Stimulated activated CD8-positive, alpha-beta memory T cell treated with anti-CD3 and anti-CD28 coated beads, Interleukin-12 subunit alpha, Interleukin-12 subunit beta, amount 100 ng/mL, for 4 hours (primary cell): ENCODE measurements around the gene ITPR2.
"Not testable (repeated sequence)": the region's sequence is repeated elsewhere in the genome, so short reads cannot be mapped to it uniquely, and the experiment has no call there.

Source experiments
- DNase-seq: peaks from one replicate; pipeline ENCODE4 v3.0.0-alpha.2; 2020; ENCODE audit warnings: low read depth

Gene ITPR2

DNA sequence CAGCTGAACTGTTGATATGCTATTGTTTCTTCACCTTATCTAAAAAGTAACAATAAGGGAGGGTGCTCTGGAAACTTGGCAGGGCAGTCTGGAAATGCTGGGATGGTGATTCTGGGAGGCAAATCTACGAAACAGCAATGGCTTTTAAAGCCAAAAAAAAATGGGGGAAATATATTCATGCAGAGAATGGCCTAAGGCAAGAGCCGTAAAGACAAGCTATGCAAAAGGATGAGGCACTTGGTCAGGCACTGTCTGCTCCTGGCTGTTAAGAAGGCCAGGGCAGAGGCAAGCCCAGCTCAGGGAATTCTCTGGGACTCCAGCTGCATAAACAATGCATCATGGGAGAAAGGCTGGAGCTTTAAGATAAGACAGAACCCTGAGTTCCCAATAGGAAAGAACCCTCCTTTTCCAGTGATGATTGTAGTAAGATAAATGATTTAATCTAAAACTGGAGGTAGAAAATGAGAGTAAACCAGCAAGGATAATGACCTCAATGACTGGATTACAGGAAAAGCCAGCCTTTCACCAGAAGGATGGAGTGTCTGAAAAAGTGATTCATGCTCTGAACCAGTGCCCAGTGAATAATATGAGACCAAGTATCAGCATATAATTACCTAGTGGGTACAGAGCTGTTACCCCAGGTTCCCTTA, 46.0 kb downstream of the ITPR2 start:
- no peak for DNase-seq

- no peak for DNase-seq
Measured at GRCh38 chr12:26786491-26786864, 46.5 kb downstream of the ITPR2 start.

- not testable (repeated sequence) for DNase-seq
Measured at GRCh38 chr12:26783816-26784379, 49.1 kb downstream of the ITPR2 start.

- DNase-seq, result no peak
Measured at GRCh38 chr12:26783131-26783526, 49.9 kb downstream of the ITPR2 start.

- no peak for DNase-seq
Measured at GRCh38 chr12:26782372-26783130, 50.4 kb downstream of the ITPR2 start.

DNA sequence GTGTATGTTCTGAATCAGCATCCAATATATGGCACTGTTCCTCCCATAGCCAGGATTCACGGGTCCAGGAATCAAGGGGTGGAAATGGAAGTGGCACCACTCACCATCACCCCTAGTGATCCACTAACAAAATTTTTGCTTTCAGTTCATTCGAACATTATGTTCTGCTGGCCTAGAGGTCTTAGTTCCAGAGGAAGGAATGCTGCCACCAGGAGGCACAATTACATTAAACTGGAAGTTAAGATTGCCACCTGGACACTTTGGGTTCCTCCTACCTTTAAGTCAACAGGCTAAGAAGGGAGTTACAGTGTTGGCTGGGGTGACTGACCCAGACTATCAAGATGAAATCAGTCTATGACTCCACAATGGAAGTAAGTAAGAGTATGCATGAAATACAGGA, 52.3 kb downstream of the ITPR2 start:
- not testable (repeated sequence) for DNase-seq

DNA sequence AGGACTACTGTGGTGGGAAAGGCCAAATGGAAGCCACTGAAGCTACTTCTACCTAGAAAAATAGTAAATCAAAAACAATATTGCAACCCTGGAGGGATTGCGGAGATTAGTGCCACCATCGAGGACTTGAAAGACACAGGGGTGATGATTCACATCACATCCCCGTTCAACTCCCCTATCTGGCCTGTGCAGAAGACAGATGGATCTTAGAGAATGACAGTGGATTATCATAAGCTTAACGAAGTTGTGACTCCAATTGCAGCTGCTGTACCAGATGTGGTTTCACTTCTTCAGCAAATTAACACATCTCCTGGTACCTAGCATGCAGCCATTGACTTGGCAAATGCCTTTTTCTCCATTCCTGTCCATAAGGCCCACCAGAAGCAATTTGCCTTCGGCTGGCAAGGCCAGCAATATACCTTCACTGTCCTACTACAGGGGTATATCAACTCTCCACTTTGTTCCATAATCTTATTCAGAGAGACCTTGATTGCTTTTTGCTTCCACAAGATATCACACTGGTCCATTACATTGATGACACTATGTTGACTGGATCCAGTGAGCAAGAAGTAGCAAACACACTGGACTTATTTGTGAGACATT, 54.7 kb downstream of the ITPR2 start:
- not testable (repeated sequence) for DNase-seq

DNA sequence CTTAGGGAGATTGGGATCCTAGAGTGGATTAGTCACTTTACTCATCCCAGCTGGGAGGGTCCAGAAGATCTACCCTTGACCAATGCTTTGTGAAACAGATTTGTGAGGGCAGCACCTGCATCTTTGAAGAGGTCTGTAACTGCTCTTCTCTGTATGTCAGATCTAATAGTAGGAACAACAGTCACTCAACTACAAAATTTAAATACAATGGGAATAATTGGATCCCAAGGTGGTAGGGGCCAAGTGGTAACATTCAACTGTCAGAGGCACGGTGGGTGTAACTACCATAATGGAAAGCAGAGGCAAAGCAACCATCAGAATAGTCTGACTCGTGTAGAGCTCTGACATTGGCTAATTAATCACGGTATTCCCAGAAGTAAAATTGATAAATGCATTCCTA, 55.8 kb downstream of the ITPR2 start:
- DNase-seq, result no peak

GRCh38 chr12:26775991-26776390, 57.0 kb downstream of the ITPR2 start:
- DNase-seq, result not testable (repeated sequence)

DNA sequence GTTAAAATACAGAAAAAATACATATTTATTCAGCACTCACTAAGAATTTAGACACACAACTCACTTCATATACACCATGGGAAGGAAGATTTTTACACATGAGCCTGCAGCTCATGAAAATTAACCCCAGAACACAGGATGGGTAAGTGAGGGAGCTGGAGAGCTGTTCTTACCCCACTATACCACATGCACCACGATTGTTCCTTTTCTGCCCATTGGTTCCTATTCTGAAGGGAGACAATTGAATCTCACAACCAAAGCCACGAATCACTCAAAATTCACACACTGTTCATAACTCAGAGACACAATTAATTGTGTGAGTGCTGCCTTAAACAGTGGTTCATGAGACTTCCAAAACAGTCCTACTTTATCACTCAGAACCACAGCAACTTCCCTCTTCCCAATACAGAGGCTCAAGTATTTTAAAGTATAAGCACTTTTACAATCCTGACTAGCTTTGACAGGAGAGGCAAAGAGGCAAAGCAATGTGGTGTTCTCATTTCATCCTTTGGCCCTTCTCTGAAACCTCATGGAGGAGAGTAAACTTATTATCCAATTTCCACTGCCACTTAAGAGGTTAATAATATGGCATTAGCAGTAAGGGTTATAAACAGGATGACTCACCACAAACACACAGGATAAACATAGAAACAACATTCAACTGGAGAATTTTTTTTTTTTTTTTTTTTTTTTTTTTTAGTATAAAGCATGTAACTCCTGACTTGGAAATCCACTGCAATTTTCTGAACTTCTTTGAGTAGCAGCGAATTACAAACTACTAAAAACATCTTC, 59.5 kb downstream of the ITPR2 start:
- DNase-seq, result no peak

- no peak for DNase-seq
Measured at GRCh38 chr12:26771861-26772260, 61.1 kb downstream of the ITPR2 start.

GRCh38 chr12:26770239-26771070, 62.5 kb downstream of the ITPR2 start:
- DNase-seq, result no peak

DNA sequence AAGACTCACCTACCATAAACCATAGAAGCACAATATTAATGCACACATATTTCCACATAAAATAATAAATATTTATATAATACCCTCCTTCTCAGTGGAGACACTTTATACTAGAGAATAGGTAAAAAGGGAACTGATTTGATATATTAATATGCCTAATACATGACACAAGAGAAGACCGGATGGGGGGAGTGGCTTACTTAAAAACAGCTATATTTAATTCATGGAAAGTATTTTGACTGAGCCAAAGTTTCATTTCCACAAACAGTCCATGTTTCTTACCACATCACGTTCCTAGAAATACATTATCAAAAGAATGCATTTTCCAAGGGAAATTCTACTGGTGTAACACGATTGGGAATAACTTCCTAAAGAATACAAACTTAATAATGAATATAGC, 63.4 kb downstream of the ITPR2 start:
- no peak for DNase-seq

- no peak for DNase-seq
Measured at GRCh38 chr12:26768611-26769603, 64.1 kb downstream of the ITPR2 start.

- DNase-seq, result no peak
Measured at GRCh38 chr12:26767865-26768264, 65.1 kb downstream of the ITPR2 start.

GRCh38 chr12:26767116-26767515, 65.9 kb downstream of the ITPR2 start:
- DNase-seq, result no peak

DNA sequence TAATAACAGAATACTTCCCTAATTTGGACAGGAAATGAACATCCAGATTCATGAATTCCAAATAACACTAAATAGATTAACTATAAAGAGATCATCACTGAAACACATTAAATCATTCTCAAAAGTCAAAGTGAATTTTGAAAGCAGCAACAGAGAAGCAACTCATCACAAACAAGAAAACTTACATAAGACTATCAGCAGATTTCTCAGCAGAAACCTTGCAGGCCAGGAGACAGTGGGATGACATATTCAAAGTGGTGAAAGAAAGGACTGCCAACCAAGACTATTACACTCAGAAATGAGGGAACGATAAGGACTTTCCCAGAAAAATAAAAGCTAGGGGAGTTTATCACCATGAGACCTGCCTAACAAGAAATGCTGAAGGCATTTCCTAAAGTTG, 70.8 kb downstream of the ITPR2 start:
- DNase-seq, result no peak

- DNase-seq, result no peak
Measured at GRCh38 chr12:26761775-26762174, 71.2 kb downstream of the ITPR2 start.

DNA sequence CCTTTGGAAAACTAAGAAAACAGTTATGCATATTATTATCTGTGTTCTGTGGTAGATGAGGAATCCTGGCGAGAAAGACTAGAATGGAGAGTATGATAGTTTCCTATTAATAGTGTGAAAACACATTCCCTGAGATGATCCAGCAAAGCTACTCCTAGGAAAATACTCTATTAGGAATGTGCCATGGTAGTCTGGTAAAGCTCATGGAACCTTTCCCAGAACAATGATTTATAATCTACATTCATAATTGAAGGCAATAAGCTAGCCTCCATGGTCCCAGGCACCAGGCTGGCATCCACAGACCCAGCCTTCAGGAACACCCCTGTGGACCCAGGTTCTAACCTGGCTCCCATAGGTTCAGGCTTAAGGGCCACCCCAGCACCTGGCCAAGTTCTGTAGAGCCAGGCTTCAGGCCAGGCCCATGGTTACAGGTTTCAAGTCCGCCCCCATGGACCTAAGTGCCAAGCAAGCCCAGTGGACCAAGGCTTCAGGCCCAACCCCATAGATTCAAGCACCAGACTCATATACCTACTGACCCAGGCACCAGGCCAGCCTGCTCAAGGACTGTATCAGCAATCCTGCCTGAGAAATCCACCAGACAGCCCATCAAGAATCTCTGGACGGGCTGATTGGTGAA, 72.2 kb downstream of the ITPR2 start:
- DNase-seq, result no peak

- not testable (repeated sequence) for DNase-seq
Measured at GRCh38 chr12:26755362-26755761, 77.6 kb downstream of the ITPR2 start.
